ENCODE results near the gene RFFL.
"Not testable (repeated sequence)": the region's sequence is repeated elsewhere in the genome, so short reads cannot be mapped to it uniquely, and the experiment has no call there.

Gene RFFL, protein sequence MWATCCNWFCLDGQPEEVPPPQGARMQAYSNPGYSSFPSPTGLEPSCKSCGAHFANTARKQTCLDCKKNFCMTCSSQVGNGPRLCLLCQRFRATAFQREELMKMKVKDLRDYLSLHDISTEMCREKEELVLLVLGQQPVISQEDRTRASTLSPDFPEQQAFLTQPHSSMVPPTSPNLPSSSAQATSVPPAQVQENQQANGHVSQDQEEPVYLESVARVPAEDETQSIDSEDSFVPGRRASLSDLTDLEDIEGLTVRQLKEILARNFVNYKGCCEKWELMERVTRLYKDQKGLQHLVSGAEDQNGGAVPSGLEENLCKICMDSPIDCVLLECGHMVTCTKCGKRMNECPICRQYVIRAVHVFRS

DNA sequence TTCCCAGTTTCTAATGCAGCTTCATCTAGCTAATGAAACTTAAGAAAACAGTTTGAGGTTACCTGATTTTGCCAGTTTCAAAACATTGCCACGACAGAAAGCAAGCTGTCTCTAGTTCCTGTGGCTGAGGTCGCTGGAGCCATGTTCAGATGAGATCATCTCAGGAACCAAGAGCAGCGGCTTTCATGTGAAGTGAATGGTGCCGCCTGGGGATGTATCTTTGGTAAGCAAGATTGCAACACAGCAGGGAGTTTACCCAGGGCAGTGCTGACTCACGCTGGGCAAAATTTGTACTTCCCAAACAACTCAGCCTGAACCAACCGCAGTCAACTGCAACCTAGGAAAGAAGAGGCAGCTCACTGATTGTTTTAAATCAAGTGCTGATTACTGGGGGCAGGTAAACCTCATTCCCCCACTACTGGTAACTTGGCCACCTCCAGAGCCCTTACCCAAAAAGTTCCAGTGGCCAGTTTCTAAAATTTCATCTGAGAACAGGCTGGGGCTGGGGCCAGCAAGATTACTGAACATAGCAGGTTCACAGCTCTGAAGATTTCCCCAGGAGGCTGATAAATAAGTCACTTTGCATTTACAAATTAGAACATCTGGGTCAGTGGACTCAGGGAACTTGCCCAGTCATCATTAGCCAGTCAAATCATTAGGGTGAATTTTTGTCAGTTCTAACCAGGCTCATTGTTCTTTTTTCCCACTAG lies at the start of gene RFFL:
TSS of gene RFFL (minus strand) at position 194 of the 710 bp plus-strand sequence. CDS start 37,154 bp downstream, outside the sequence.
- peak; percentile 66 for DNase-seq (ENCODE audit: low spot score)

DNA sequence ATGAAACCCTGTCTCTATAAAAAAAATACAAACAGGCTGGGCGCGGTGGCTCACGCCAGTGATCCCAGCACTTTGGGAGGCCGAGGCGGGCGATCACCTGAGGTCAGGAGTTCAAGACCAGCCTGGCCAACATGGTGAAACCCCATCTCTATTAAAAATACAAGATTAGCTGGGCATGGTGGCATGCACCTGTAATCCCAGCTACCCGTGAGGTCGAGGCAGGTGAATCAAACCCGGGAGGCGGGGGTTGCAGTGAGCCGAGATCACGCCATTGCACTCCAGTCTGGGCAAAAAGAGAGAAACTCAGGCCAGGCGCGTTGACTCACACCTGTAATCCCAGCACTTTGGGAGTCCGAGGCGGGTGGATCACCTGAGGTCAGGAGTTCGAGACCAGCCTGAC lies 47.3 kb upstream of the RFFL start:
- not testable (repeated sequence) for DNase-seq (ENCODE audit: low spot score)

DNA sequence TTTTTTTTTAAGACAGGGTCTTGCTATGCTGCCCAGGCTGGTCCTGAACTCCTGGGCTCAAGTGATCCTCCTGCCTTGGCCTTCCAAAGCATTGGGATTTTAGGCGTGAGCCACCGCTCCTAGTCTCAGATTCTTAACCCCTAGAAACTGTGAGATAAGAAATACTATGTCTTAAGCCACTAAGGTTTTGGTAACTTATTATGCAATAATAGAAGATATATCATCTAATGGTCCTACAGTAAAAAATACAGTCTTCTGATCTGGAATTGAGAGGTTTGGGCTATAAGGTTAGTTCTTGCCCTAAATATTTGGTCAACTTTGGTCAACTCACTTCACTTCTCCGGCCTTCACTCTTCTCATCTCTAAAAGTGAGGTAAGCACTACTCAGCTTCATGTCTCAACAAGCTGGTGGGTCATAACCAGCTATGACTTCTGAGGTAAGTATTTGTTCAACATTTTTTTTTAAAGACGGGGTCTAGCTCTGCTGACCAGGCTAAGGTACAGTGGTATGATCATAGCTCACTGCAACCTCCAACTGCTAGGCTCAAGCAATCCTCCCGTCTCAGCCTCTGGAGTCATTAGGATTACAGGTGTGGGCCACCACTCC lies 41.4 kb upstream of the RFFL start:
- no peak for DNase-seq (ENCODE audit: low spot score)

DNA sequence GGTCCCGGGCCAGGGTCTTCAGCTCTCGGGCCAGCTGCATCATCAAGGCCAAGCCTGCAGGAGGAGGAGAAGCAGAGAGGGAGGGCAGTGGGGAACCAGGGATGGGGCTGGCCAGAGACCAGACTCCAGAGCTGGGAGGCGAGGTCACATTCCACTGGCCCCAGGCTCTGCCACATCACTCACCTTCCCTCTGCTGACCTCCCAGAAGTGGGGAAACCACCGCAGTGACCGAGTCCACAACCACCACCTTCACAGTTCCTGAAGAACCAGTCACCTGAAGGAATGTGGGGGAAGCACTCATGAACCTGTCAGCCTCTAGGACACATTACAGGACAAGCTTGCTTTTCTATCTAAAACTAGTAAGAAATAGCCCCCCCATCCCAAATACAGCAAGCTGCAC lies 39.8 kb upstream of the RFFL start:
- no peak for DNase-seq (ENCODE audit: low spot score)

DNA sequence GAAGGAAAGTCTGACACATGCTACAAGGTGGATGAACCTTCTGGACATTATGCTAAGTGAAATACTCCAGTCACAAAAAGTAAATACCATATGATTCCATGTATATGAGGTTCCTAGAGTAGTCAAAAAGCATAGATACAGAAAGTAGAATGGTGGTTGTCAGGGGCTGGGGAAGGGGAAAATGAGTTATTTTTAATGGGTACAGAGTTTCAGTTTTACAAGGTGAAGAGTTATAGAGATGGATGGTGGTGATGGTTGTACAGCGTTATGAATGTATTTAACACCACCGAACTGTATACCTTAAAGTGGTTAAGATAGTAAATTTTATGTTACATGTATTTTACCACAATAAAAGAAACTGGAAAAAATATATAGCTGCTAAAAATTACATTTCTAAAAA lies 38.2 kb upstream of the RFFL start:
- no peak for DNase-seq (ENCODE audit: low spot score)

DNA sequence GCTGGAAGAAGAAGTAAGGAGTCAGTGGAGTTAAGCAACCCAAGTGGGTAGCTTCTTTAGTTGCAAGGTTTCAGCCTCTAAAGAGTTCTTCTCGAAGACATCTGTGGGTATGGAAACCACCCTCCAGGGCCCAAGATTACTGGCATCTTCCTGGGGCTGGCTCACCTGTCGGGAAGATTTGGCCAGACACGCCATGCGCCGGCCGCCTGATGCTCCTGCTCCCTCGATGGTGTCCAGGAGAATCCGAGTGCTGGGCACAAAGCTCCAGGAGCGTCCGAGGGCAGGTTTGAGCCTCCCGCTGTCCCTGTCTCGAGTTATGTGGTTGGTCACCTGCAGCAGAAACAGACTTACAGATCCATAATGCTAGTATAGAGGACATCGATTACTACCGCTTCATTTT lies 37.5 kb upstream of the RFFL start:
- DNase-seq (ENCODE audit: low spot score), result no peak

DNA sequence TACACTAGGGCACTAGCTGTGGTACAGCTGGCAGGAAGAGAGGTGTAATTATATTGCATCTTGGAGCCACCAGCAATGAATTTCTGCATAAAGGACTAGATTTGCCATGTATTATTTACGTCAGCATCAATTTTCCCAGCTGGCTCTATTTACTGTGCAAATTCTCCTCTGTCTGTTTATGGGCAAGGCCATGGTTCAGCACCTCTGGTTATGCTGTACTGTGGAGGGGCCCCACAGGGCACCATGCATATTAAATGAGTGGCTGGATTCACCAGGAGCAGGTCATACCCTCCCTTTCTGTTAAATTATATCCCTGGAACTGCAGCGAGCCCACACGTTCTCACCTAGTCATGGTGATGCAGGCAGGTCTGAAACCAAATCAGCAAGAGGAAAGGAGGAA lies 36.4 kb upstream of the RFFL start:
- no peak for DNase-seq (ENCODE audit: low spot score)

DNA sequence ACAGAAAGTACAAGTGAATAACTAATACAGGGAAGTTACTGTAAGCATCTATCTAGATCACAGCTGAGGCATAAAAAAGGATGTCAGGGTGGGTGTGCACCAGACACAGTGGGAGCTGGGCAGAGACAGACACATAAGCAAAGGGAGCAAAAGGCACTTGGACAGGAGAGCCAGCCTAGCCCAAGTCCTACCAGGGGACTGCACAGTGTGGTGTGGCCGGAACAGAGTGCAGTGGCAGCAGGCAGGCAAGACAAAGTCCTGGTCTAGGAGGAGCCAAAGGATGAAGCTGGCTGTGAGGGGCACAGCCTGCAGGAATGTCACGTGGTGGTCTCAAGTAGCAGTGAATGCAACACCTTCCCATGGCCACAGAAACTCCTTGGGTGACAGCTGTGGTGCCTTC lies 34.3 kb upstream of the RFFL start:
- DNase-seq (ENCODE audit: low spot score), result no peak

DNA sequence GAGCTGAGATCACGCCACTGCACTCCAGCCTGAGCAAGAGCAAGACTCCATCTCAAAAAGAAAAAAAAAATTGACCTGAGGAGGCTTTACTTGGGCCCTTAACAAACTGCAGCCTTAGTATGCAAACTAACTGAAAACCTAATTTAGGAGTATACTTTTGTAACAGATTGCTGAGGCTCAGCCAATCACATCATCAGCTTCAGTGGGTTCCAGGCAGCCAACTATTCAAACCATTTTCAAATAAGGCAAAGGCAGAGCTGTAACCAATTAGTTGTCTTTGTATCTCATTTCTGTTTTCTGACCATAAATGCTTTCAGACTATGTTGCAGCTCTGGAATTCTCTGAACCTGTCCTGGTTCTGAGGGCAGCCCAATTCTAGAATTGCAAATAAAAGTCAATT lies 32.2 kb upstream of the RFFL start:
- DNase-seq (ENCODE audit: low spot score), result no peak

DNA sequence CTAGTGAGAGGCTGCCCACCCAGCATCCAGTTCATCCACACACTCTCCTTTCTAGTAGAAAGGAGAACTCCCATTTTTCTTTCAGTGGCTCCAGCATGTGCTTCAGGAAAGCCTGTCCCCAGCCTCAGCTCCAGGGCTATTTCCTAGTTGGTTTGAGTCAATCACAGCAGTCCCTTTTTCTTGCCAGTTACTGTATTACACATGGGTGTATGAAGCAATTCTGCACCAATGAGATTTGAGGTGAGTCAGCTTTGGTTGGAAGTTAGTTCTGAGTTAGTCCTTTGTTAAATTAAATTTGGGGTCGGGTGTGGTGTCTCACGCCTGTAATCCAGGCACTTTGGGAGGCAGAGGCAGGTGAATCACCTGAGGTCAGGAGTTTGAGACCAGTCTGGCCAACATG lies 31.4 kb upstream of the RFFL start:
- no peak for DNase-seq (ENCODE audit: low spot score)

DNA sequence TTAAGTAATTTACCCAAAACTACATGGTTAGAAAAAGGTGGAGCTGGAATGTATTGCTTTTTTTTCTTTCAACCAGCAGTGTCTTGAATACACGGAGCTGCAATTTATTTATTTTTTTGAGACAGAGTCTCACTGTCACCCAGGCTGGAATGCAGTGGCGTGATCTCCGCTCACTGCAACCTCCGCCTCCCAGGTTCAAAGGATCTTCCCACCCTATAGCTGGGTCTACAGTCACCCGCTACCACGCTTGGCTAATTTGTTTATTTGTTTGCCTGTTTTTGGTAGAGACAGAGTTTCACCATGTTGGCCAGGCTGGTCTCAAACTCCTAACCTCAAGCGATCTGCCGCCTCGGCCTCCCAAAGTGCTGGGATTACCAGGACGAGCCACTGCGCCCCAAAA lies 27.2 kb upstream of the RFFL start:
- DNase-seq (ENCODE audit: low spot score), result not testable (repeated sequence)

DNA sequence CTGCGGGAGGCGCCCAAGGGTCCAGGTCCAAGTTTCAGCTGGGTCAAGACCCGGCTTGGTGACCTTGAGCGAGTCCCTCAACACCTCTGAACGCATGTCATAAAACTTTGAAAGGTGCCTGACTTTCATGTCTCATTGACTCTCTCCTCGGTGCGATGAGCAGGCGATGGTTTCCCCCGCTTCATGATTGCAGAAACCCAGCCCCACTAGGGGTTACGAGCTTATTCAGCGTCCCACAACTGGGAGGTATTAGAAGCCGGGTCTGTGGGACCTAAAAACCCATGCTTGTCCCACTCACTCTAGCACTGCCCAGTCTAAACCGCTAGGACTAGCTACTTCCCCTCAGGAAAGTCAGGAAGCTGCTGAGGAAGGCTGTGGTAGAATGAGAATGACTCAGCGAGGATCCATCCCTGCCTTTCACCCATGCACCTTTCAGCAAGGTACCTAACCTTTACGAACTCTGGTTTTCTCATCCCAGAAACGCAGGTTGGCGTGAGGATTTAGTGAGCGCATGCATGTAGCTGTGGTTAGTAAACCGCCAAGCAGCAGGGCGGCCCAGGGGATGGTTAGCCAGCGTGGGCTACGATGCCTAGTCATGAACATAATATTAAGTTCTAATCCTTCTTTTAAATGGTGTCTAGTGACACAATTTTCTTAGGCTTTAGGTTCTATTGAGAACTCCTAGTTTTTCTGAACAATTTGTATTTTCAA lies 26.2 kb upstream of the RFFL start:
- DNase-seq (ENCODE audit: low spot score), result no peak

DNA sequence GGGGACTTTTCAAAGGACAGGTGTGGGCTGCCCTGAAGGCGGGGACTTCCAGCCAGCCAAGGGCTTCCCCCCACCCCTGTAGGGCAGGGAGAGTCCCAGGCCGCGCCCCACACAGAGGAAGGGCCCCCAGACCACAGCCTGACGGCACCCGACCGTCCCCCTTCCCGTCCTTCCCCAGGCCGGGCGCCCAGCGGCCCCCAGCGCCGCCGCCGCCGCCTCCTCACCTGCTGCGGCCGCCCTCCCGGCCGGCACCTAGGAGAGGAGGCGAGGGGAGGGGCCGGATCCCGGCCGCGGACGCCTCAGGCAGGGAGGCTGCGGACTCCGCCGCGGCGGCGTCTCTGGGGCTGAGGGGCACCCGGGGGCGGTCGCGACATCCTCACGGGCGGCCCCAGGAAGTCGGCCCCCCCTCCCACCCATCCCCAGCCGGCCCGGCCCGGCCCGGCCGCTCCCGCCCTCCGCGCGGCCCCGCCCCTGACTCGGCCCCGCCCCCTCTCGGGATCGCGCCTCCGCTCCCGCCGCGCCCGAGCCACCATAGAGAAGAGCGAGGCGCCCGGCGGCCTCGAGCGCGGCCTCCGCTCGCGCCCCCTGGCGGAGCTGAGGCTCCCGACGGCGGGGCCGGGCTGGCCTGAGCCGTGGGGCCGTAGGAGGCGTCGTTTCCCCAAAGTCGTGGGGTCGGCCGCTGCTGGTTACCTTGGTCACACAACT lies 25.5 kb upstream of the RFFL start:
- peak; percentile 99 for DNase-seq (ENCODE audit: low spot score)

DNA sequence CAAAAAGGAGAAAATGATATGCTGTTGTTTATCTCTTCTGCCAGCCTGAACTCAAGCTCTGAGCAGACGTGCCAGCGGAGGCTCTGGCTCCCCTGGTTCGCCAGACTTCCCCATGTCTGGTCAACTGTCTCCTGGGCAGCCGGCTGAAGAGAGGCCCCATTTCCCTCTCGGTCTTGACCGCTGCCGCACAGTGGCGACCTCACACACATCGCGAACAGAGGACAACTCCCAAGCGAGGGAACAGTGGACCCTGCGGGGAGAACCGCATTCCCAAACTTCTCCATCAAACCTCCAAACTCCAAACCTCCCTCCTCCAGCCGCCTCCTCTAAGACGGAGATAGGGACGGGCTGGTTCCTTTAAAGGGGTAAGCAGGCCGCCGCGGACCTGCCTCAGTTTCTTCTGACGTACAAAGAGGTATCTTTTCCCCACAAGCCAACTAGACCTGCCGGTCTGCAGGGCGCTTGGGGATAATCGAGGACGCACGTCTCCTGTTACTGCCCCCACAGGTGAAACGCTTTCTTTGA lies 24.9 kb upstream of the RFFL start:
- peak; percentile 43 for DNase-seq (ENCODE audit: low spot score)

DNA sequence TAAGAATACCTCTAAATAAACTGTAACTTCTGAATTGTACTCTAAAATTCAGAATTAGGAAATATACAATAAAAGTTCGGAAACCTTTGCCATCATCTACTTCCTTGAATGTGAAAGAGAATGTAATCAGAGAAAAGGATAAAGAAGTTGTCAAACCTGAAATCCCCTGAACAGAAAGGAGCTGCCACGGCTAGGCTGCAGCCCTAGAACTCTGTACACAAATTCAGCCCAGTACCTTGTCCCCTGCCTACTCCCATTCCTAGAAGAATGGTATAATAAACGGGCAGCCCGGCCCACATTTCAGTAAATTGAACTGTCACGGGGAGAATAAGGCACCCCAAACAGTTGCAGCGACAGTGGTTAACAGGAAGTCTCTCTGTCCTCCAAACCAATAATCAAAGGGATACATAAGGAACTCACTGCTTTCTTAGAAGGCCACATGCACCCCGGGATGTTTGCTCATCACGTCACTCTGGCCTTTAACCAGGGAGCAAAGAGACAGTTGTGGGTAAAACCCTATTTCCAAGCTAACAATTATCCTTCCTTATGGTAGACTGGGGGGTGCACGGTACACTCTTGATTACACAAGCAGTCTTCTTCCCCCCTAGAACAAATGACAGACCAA lies 24.3 kb upstream of the RFFL start:
- no peak for DNase-seq (ENCODE audit: low spot score)

DNA sequence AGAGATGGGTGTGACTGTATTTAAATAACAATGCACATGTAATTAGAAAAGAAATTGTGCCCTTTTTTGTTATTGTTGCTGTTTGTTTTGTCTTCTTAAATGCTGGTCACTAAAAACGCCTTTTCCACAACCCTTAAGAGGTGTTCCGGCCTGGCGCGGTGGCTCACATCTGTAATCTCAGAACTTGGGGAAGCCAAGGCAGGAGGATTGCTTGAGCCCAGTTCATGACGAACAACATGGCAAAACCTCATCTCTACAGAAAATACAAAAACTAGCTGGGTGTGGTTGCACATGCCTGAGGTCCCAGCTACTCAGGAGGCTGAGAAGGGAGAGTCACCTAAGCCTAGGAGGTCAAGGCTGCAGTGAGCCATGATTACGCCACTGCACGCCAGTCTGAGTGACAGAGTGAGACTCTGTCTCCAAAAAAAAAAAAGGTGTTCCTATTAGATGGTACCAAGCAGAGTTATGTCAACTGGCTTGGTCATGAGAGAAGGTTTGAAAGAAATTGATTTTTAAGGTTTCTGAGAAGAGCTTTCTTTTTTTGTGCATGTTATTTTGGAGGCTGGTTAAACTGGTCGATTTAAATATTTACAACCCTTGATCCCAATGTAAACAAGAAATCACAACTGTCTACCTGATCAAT lies 23.5 kb upstream of the RFFL start:
- DNase-seq (ENCODE audit: low spot score), result no peak

DNA sequence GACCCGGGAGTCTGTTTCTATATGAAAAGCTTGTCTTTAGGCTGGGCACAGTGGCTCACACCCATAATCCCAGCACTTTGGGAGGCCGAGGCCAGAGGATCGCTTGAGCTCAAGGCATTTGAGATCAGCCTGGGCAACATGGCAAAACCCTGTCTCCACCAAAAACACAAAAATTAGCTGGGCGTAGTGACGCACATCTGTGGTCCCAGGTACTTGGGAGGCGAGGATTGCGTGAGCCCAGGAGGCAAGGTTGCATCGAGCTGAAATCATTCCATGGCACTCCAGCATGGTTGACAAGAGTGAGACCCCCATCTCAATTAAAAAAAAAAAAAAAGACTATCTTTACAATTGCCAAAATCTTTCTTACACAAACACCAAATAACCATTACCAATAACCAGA lies 22.7 kb upstream of the RFFL start:
- DNase-seq (ENCODE audit: low spot score), result no peak

DNA sequence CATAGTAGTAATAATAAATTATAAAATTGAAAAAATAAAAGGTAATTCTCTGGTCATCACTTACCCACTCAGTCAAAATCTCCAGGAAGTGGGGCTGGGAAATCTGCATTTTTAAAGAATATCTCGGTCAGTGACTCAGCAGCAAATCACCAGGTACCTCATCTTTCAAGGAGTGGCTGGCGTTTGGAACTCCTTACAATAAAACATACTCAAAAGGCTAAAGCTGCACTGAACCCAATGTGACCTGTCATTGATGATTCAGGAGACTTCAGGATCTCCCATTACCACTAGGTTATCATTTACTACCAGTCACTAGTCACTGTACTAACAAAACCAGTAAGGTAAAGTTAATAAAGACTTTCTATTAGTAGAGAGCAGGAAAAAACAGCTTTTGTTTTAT lies 21.5 kb upstream of the RFFL start:
- DNase-seq (ENCODE audit: low spot score), result no peak

DNA sequence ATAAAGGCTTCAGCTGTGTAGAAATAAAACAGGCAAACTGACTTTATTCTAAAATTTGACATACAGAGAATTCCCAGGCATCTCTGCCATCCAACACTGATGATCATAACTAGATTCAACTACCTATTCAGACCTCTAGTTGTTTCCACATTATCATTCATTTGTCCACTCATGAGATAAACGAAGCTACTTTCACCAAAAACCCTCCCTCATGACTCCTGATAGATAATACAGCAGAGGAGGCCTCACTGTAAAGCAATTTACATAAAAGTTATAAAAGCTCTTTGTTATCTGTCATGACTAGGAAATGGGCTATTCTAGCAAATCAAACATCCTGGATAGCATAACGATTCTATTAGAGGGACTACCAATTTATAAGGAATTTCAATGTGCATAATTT lies 19.6 kb upstream of the RFFL start:
- no peak for DNase-seq (ENCODE audit: low spot score)

DNA sequence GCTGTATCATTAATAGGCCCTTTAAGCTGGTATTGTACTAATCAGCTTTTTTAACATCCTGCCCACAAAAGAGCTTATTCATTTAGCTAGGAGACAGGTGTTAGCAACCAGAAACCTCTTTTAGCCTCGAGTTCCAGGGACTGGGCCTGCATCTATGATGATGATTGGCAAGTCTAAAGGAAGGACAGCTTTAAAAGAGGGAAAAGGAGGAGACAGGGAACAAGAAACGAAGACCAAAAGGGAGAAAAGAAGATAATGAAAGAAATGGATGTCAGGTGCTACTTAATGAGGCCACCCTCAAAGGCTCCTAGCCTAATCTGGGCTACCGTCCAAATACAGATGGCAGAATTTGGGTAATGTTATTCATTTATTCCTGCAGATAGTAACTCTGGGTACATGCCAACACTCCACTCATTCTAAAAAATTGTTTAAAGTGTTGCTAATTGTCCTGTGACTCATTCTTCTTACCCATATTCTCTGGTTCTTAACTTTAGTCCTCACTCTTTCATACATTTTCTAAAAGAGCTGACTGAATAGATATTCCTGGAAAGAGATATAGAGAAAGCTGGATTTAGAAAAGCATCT lies 18.7 kb upstream of the RFFL start:
- peak; percentile 70 for DNase-seq (ENCODE audit: low spot score)

Data from D341Med (cell line).